ENCODE results near the gene KCNMB1. TPM values are rescaled to one million over a fixed set of nuclear protein-coding genes. Genes with fewer than 3 reads are reported as not detected.

The KCNMB1 gene
- total RNA-seq, 2 donors from 2014 or later: 0.09 TPM; not detected in 1

- Histone ChIP-seq H3K36me3 (ENCODE audit: control insufficient read depth, insufficient read depth, low read length) (no peaks in the 10 kb centered on the region), H3K4me1 (ENCODE audit: control insufficient read depth, insufficient read depth, low read length) (no peaks in the 10 kb centered on the region), H3K4me3 (ENCODE audit: low read length) (no peak overlapping the region), H3K27me3 (ENCODE audit: control insufficient read depth, insufficient read depth, low read length, poor library complexity, severe bottlenecking) (no peaks in the 10 kb centered on the region), H3K27ac (ENCODE audit: low read depth, low read length) (no peak overlapping the region), H3K9me3 (ENCODE audit: control insufficient read depth, low read length) (peaks cover 8% of the 10 kb centered on the region), H3K9ac (ENCODE audit: extremely low read depth, low read length, poor library complexity, severe bottlenecking) (no peak overlapping the region)
- peaks cover 4% of the 10 kb centered on the region for H3K27me3 Mint-ChIP-seq (ENCODE audit: insufficient read depth)
- no peak overlapping the region for H3K27ac Mint-ChIP-seq
- peaks cover 3% of the 10 kb centered on the region for H3K4me1 Mint-ChIP-seq
- no peak overlapping the region for H3K4me3 Mint-ChIP-seq
- WGBS, 2 experiments (ENCODE audit: insufficient coverage in 1 of 2, insufficient read length in 1 of 2): 92 to 100% methylated on average over 1 to 4 of the region's 4 CpGs
- TF ChIP-seq, protein P1, sequence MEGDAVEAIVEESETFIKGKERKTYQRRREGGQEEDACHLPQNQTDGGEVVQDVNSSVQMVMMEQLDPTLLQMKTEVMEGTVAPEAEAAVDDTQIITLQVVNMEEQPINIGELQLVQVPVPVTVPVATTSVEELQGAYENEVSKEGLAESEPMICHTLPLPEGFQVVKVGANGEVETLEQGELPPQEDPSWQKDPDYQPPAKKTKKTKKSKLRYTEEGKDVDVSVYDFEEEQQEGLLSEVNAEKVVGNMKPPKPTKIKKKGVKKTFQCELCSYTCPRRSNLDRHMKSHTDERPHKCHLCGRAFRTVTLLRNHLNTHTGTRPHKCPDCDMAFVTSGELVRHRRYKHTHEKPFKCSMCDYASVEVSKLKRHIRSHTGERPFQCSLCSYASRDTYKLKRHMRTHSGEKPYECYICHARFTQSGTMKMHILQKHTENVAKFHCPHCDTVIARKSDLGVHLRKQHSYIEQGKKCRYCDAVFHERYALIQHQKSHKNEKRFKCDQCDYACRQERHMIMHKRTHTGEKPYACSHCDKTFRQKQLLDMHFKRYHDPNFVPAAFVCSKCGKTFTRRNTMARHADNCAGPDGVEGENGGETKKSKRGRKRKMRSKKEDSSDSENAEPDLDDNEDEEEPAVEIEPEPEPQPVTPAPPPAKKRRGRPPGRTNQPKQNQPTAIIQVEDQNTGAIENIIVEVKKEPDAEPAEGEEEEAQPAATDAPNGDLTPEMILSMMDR (conservative IDR thresholded peaks at IDR 0.05): no peak
- H3K36me3 Mint-ChIP-seq (ENCODE audit: low read depth): no peaks in the 10 kb centered on the region
- no peak for DNase-seq
- peaks cover 8% of the 10 kb centered on the region for H3K9me3 Mint-ChIP-seq
Observed at GRCh38 chr5:170431571-170431970, 42.4 kb upstream of the KCNMB1 start.

DNA sequence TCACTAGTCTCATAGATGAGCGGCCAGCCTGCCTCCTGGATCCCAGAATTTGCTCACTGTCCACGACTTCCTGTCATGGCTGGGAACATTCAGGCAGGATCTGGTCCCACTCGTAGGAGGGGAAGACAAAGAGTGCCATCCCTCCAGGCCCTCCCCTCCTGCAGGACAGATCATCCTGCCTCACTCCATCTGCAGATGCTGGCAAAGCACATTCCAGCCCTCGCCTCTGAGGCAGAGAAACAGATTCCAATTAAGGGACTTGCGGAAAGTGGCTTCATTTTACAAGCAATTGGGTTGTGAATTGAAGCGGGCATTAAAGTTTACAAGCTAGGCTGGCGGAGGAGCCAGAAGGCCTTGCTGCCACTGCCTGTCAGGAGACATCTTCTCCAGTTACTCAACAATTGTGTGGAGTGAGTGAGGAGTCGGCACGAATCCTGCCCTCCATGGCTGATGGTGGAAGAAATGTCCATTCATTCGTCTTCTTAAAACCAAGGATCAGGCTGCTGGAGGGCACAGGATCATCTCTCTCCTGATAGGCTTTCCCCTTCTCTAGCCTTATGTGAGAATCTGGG is 41.8 kb upstream of the KCNMB1 start:
- Histone ChIP-seq H3K4me1 (ENCODE audit: control insufficient read depth, insufficient read depth, low read length) (no peaks in the 10 kb centered on the region), H3K4me3 (ENCODE audit: low read length) (no peak overlapping the region), H3K36me3 (ENCODE audit: control insufficient read depth, insufficient read depth, low read length) (no peaks in the 10 kb centered on the region), H3K9me3 (ENCODE audit: control insufficient read depth, low read length) (peaks cover 8% of the 10 kb centered on the region), H3K9ac (ENCODE audit: extremely low read depth, low read length, poor library complexity, severe bottlenecking) (no peak overlapping the region), H3K27ac (ENCODE audit: low read depth, low read length) (no peak overlapping the region), H3K27me3 (ENCODE audit: control insufficient read depth, insufficient read depth, low read length, poor library complexity, severe bottlenecking) (no peaks in the 10 kb centered on the region)
- 88 to 90% methylated on average over 8 to 10 of the region's 10 CpGs for WGBS, 2 experiments (ENCODE audit: insufficient coverage in 1 of 2, insufficient read length in 1 of 2)
- peaks cover 4% of the 10 kb centered on the region for H3K27me3 Mint-ChIP-seq (ENCODE audit: insufficient read depth)
- peaks cover 8% of the 10 kb centered on the region for H3K9me3 Mint-ChIP-seq
- no peak overlapping the region for H3K27ac Mint-ChIP-seq
- peaks cover 3% of the 10 kb centered on the region for H3K4me1 Mint-ChIP-seq
- no peak for DNase-seq
- TF ChIP-seq, protein P1 (conservative IDR thresholded peaks at IDR 0.05): no peak
- no peak overlapping the region for H3K4me3 Mint-ChIP-seq
- no peaks in the 10 kb centered on the region for H3K36me3 Mint-ChIP-seq (ENCODE audit: low read depth)

- no peak overlapping the region for H3K27ac ChIP-seq (ENCODE audit: low read depth, low read length)
- WGBS, 2 experiments (ENCODE audit: insufficient coverage in 1 of 2, insufficient read length in 1 of 2): 88 to 94% methylated on average over 4 of the region's 4 CpGs
- no peaks in the 10 kb centered on the region for H3K4me1 ChIP-seq (ENCODE audit: control insufficient read depth, insufficient read depth, low read length)
- Mint-ChIP-seq H3K27ac (no peak overlapping the region), H3K36me3 (ENCODE audit: low read depth) (no peaks in the 10 kb centered on the region), H3K4me3 (no peak overlapping the region), H3K27me3 (ENCODE audit: insufficient read depth) (peaks cover 4% of the 10 kb centered on the region), H3K4me1 (peaks cover 3% of the 10 kb centered on the region), H3K9me3 (peaks cover 8% of the 10 kb centered on the region)
- H3K4me3 ChIP-seq (ENCODE audit: low read length): no peak overlapping the region
- no peaks in the 10 kb centered on the region for H3K27me3 ChIP-seq (ENCODE audit: control insufficient read depth, insufficient read depth, low read length, poor library complexity, severe bottlenecking)
- H3K9ac ChIP-seq (ENCODE audit: extremely low read depth, low read length, poor library complexity, severe bottlenecking): no peak overlapping the region
- H3K36me3 ChIP-seq (ENCODE audit: control insufficient read depth, insufficient read depth, low read length): no peaks in the 10 kb centered on the region
- peaks cover 8% of the 10 kb centered on the region for H3K9me3 ChIP-seq (ENCODE audit: control insufficient read depth, low read length)
- DNase-seq: no peak
- TF ChIP-seq, protein P1 (conservative IDR thresholded peaks at IDR 0.05): no peak
Observed at GRCh38 chr5:170430256-170430655, 41.1 kb upstream of the KCNMB1 start.
